Measurements from ENCODE around the gene CUEDC2. TPM values are rescaled to one million over a fixed set of nuclear protein-coding genes. Genes with fewer than 3 reads are reported as not detected.

The CUEDC2 gene
- total and polyA plus RNA-seq, 10 of the 15 experiments (the other 5 are each of a cell fraction or from before 2014, with no cell fraction given) = 20.4 to 121 (median 75.0) TPM

DNA sequence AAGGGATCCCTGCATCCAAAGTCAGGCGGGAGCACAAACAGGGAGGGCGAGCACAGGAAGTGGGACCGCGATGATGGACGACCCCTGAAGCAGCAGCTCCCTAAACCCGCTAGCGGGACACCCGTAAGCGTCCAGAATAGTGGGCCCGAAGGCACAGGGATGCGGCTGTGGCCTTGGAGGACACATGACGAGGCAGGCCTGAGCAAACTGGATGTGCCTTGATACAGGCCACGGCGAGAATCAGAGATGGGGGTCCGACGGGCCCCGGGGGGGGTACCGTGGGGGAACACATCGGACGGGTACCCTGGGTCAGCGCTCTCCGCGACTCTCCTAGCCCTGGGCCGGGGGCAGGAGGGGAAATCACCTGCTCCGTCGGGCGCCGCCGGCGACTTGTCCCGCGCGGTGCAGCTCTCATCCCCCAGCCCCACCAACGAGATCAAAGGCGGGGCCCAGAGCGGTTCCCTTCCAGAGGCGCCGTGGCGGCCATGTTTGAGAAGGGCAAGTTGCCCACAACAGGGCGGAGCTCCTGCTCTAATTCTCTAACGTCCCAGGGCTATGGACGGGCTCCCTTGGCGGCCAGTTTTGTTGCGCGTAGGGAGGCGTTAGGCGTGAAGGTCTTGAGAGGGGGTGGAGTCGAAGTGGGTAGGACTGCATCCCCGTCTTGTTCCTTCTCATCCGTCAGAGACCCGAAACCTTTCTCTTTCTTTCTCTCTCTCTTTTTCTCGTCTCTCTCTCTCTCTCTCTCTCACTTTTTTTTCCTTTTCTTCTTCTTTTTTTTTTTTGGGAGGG is at the start of gene CUEDC2 (continued):
- TF ChIP-seq YY1 (IDR thresholded peaks at IDR 0.05; ENCODE audit: low read depth, low read length) (peak; percentile 100), ZZZ3 (IDR thresholded peaks at IDR 0.05; ENCODE audit: control insufficient read depth, insufficient read length, low read depth) (no peak), POLR2A (IDR thresholded peaks at IDR 0.05; ENCODE audit: low read depth, low read length) (peak; percentile 85), MTA3 (IDR thresholded peaks at IDR 0.05; ENCODE audit: borderline replicate concordance, low read length) (no peak), ZNF24 (IDR thresholded peaks at IDR 0.05) (peak; percentile 52; the same call in 1 of the 2 replicates), ATF7 (IDR thresholded peaks at IDR 0.05; ENCODE audit: low read depth) (peak; percentile 69), NFIC (IDR thresholded peaks at IDR 0.05; ENCODE audit: low read depth, low read length) (no peak), FOS (IDR thresholded peaks at IDR 0.05; ENCODE audit: borderline replicate concordance, extremely low read depth, insufficient read length) (no peak), EGR1 (IDR thresholded peaks at IDR 0.05; ENCODE audit: borderline replicate concordance in 1 of 2, low read depth in 2 of 2, low read length in 2 of 2) (peak in 1 of 2 experiments; percentile 40; a peak in 2 of 3 replicates), CEBPZ (IDR thresholded peaks at IDR 0.05; ENCODE audit: low read depth, low read length) (no peak)
- TF ChIP-seq, protein P1, sequence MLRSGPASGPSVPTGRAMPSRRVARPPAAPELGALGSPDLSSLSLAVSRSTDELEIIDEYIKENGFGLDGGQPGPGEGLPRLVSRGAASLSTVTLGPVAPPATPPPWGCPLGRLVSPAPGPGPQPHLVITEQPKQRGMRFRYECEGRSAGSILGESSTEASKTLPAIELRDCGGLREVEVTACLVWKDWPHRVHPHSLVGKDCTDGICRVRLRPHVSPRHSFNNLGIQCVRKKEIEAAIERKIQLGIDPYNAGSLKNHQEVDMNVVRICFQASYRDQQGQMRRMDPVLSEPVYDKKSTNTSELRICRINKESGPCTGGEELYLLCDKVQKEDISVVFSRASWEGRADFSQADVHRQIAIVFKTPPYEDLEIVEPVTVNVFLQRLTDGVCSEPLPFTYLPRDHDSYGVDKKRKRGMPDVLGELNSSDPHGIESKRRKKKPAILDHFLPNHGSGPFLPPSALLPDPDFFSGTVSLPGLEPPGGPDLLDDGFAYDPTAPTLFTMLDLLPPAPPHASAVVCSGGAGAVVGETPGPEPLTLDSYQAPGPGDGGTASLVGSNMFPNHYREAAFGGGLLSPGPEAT (IDR thresholded peaks at IDR 0.05; ENCODE audit: low read depth) = peak; percentile 84
